ENCODE measurements around the gene PCDHGA3.

DNA sequence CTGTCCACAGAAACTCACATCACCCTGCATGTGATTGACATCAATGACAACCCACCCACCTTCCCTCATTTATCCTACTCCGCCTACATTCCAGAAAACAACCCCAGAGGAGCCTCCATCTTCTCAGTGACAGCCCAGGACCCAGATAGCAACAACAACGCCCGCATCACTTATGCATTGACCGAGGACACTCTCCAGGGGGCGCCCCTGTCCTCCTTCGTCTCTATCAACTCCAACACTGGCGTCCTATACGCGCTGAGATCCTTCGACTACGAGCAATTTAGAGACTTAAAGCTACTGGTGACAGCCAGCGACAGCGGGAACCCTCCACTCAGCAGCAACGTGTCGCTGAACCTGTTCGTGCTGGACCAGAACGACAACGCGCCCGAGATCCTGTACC, 1.7 kb downstream of the PCDHGA3 start:
- TF ChIP-seq ZNF138 (CRISPR knock-in tag; conservative IDR thresholded peaks at IDR 0.05) (no peak), FOXP4 (CRISPR knock-in tag; IDR thresholded peaks at IDR 0.05) (no peak), FOXP1 (CRISPR knock-in tag; IDR thresholded peaks at IDR 0.05; ENCODE audit: borderline replicate concordance) (no peak), USF2 (CRISPR knock-in tag; IDR thresholded peaks at IDR 0.05) (no peak), TEAD4 (CRISPR knock-in tag; IDR thresholded peaks at IDR 0.05) (no peak), SMAD4 (CRISPR knock-in tag; IDR thresholded peaks at IDR 0.05) (no peak), CREM (CRISPR knock-in tag; IDR thresholded peaks at IDR 0.05) (no peak)
- TF ChIP-seq, protein P1, sequence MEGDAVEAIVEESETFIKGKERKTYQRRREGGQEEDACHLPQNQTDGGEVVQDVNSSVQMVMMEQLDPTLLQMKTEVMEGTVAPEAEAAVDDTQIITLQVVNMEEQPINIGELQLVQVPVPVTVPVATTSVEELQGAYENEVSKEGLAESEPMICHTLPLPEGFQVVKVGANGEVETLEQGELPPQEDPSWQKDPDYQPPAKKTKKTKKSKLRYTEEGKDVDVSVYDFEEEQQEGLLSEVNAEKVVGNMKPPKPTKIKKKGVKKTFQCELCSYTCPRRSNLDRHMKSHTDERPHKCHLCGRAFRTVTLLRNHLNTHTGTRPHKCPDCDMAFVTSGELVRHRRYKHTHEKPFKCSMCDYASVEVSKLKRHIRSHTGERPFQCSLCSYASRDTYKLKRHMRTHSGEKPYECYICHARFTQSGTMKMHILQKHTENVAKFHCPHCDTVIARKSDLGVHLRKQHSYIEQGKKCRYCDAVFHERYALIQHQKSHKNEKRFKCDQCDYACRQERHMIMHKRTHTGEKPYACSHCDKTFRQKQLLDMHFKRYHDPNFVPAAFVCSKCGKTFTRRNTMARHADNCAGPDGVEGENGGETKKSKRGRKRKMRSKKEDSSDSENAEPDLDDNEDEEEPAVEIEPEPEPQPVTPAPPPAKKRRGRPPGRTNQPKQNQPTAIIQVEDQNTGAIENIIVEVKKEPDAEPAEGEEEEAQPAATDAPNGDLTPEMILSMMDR (IDR thresholded peaks at IDR 0.05), result no peak
- TF ChIP-seq, protein P2, sequence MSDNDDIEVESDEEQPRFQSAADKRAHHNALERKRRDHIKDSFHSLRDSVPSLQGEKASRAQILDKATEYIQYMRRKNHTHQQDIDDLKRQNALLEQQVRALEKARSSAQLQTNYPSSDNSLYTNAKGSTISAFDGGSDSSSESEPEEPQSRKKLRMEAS (CRISPR knock-in tag; IDR thresholded peaks at IDR 0.05), result no peak
